ENCODE results near the gene UBQLN1. TPM values are rescaled to one million over a fixed set of nuclear protein-coding genes. Genes with fewer than 3 reads are reported as not detected.
A peak's percentile ranks its signal among the peaks of the same experiment; 100 is the strongest.

UBQLN1 gene
- total and polyA plus RNA-seq, 9 of the 15 experiments (the other 6 are each of a cell fraction or from before 2014, with no cell fraction given): 7.5 to 120 (median 52.8) TPM

GRCh38 chr9:83623679-83624076 lies 84.1 kb downstream of the UBQLN1 start (continued):
- TF ChIP-seq NCOA4 (IDR thresholded peaks at IDR 0.05; ENCODE audit: partially characterized antibody) (no peak), GATA2 (CRISPR knock-in tag; IDR thresholded peaks at IDR 0.05) (no peak), TEAD4 (IDR thresholded peaks at IDR 0.05; ENCODE audit: low read length) (peak; percentile 62), TEAD4 (CRISPR knock-in tag; IDR thresholded peaks at IDR 0.05; ENCODE audit: borderline replicate concordance) (no peak), RBBP5 (IDR thresholded peaks at IDR 0.05; ENCODE audit: borderline replicate concordance, insufficient read depth, low read length, poor library complexity, severe bottlenecking) (peak; percentile 16), SRSF1 (IDR thresholded peaks at IDR 0.05; ENCODE audit: low read depth, low read length) (no peak), ZKSCAN3 (CRISPR knock-in tag; IDR thresholded peaks at IDR 0.05) (no peak), SMARCA4 (IDR thresholded peaks at IDR 0.05) (0 out of 2 replicates have a peak, but pooled peaks have one; percentile 26), GTF2E2 (tag; IDR thresholded peaks at IDR 0.05) (no peak), CBFA2T3 (IDR thresholded peaks at IDR 0.05) (peak; percentile 69), MBD1 (CRISPR knock-in tag; IDR thresholded peaks at IDR 0.05) (no peak), FOS (IDR thresholded peaks at IDR 0.05; ENCODE audit: extremely low read depth, insufficient read length) (no peak), HNRNPK (IDR thresholded peaks at IDR 0.05; ENCODE audit: low read depth, low read length, poor library complexity, severe bottlenecking) (no peak), DPF2 (IDR thresholded peaks at IDR 0.05) (0 out of 2 replicates have a peak, but pooled peaks have one; percentile 29), ZNF717 (CRISPR knock-in tag; IDR thresholded peaks at IDR 0.05) (no peak), ZNF830 (CRISPR knock-in tag; IDR thresholded peaks at IDR 0.05) (no peak), BACH1 (tag; IDR thresholded peaks at IDR 0.05) (no peak), YY1 (IDR thresholded peaks at IDR 0.05; ENCODE audit: borderline replicate concordance in 1 of 3, control insufficient read depth in 1 of 3, extremely low read depth in 1 of 3, insufficient read depth in 3 of 3, insufficient read length in 1 of 3, insufficient replicate concordance in 2 of 3, low read depth in 1 of 3, low read length in 2 of 3) (no peak), RCOR1 (IDR thresholded peaks at IDR 0.05; ENCODE audit: borderline replicate concordance in 1 of 2, low read depth in 2 of 2, low read length in 2 of 2) (peak in 1 of 2 experiments; percentile 68; a peak in 1 of 4 replicates), NCOA6 (IDR thresholded peaks at IDR 0.05) (no peak), FUS (optimal IDR thresholded peaks at IDR 0.05; ENCODE audit: low read depth, low read length) (no peak), HDAC2 (IDR thresholded peaks at IDR 0.05) (no peak)
- TF ChIP-seq, protein P1, sequence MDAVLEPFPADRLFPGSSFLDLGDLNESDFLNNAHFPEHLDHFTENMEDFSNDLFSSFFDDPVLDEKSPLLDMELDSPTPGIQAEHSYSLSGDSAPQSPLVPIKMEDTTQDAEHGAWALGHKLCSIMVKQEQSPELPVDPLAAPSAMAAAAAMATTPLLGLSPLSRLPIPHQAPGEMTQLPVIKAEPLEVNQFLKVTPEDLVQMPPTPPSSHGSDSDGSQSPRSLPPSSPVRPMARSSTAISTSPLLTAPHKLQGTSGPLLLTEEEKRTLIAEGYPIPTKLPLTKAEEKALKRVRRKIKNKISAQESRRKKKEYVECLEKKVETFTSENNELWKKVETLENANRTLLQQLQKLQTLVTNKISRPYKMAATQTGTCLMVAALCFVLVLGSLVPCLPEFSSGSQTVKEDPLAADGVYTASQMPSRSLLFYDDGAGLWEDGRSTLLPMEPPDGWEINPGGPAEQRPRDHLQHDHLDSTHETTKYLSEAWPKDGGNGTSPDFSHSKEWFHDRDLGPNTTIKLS (IDR thresholded peaks at IDR 0.05; ENCODE audit: borderline replicate concordance, low read depth): no peak
- TF ChIP-seq, protein P2, sequence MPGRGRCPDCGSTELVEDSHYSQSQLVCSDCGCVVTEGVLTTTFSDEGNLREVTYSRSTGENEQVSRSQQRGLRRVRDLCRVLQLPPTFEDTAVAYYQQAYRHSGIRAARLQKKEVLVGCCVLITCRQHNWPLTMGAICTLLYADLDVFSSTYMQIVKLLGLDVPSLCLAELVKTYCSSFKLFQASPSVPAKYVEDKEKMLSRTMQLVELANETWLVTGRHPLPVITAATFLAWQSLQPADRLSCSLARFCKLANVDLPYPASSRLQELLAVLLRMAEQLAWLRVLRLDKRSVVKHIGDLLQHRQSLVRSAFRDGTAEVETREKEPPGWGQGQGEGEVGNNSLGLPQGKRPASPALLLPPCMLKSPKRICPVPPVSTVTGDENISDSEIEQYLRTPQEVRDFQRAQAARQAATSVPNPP (IDR thresholded peaks at IDR 0.05; ENCODE audit: borderline replicate concordance, insufficient read depth, insufficient read length): no peak
- TF ChIP-seq, protein P3, sequence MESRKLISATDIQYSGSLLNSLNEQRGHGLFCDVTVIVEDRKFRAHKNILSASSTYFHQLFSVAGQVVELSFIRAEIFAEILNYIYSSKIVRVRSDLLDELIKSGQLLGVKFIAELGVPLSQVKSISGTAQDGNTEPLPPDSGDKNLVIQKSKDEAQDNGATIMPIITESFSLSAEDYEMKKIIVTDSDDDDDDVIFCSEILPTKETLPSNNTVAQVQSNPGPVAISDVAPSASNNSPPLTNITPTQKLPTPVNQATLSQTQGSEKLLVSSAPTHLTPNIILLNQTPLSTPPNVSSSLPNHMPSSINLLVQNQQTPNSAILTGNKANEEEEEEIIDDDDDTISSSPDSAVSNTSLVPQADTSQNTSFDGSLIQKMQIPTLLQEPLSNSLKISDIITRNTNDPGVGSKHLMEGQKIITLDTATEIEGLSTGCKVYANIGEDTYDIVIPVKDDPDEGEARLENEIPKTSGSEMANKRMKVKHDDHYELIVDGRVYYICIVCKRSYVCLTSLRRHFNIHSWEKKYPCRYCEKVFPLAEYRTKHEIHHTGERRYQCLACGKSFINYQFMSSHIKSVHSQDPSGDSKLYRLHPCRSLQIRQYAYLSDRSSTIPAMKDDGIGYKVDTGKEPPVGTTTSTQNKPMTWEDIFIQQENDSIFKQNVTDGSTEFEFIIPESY (CRISPR knock-in tag; IDR thresholded peaks at IDR 0.05): no peak

Measured in K562 (cell line).